RWPE2 (cell line): ENCODE data around the gene PM20D2.

Experiments used
- ATAC-seq: fragments of 200-7000 bp; cut with Tn5 transposase; 3 replicates; pipeline ENCODE4 v1.9.1; 2021; ENCODE audit warnings: low read depth
- DNase-seq: peaks from one replicate; pipeline ENCODE4 v3.0.0-alpha.2; 2020; ENCODE audit warnings: low spot score
- H3K27ac ChIP-seq: fragments of 450-650 bp; 2 replicates; pipeline ENCODE4 v1.5.1; 2017; ENCODE audit warnings: mild to moderate bottlenecking; ENCODE audit not compliant: poor library complexity, severe bottlenecking
- H3K27me3 ChIP-seq: fragments of 250-450 bp; sonication (Bioruptor Pico); 2 replicates; pipeline ENCODE4 v1.5.1; 2021; ENCODE audit warnings: mild to moderate bottlenecking, moderate library complexity; ENCODE audit not compliant: insufficient read depth, poor library complexity, severe bottlenecking
- H3K36me3 ChIP-seq: fragments of 250-450 bp; sonication (Bioruptor Pico); 2 replicates; pipeline ENCODE4 v1.5.1; 2020; ENCODE audit warnings: low read depth, mild to moderate bottlenecking, moderate library complexity
- H3K4me1 ChIP-seq: fragments of 250-450 bp; sonication (Bioruptor Pico); 2 replicates; pipeline ENCODE4 v1.5.1; 2021; ENCODE audit warnings: mild to moderate bottlenecking, moderate library complexity; ENCODE audit not compliant: insufficient read depth, poor library complexity, severe bottlenecking
- H3K4me3 ChIP-seq: fragments of 250-450 bp; sonication (Bioruptor Pico); 2 replicates; pipeline ENCODE4 v1.5.1; 2021; ENCODE audit warnings: mild to moderate bottlenecking, moderate library complexity; ENCODE audit not compliant: severe bottlenecking
- H3K9me3 ChIP-seq: fragments of 250-450 bp; sonication (Bioruptor Pico); 2 replicates; pipeline ENCODE4 v1.5.1; 2021; ENCODE audit warnings: mild to moderate bottlenecking, moderate library complexity; ENCODE audit not compliant: severe bottlenecking
- CTCF ChIP-seq: fragments of 450-650 bp; IDR thresholded peaks from one replicate; pipeline ENCODE4 v1.5.1; 2017; ENCODE audit warnings: mild to moderate bottlenecking, moderate library complexity; ENCODE audit not compliant: poor library complexity, severe bottlenecking

PM20D2 gene

GRCh38 chr6:89162047-89162371 is 16.2 kb downstream of the PM20D2 start:
- DNase-seq (no peak), ATAC-seq (no peak)
- H3K36me3 ChIP-seq = peaks cover 81% of the 10 kb centered on the region
- no peak overlapping the region for H3K27ac ChIP-seq
- H3K9me3 ChIP-seq = peaks cover 2% of the 10 kb centered on the region
- no peaks in the 10 kb centered on the region for H3K4me1 ChIP-seq
- no peak for TF ChIP-seq CTCF
- no peaks in the 10 kb centered on the region for H3K27me3 ChIP-seq
- no peak overlapping the region for H3K4me3 ChIP-seq

GRCh38 chr6:89172131-89172530 is 26.3 kb downstream of the PM20D2 start:
- no peak for ATAC-seq

GRCh38 chr6:89173634-89174033 is 27.8 kb downstream of the PM20D2 start:
- H3K4me3 ChIP-seq = no peak overlapping the region
- H3K27me3 ChIP-seq = no peaks in the 10 kb centered on the region

More at GRCh38 chr6:89172131-89172530, 26.3 kb downstream of the PM20D2 start:
- H3K4me3 ChIP-seq = no peak overlapping the region
- no peaks in the 10 kb centered on the region for H3K36me3 ChIP-seq
- H3K9me3 ChIP-seq = no peaks in the 10 kb centered on the region
- DNase-seq = no peak
- H3K27ac ChIP-seq = no peak overlapping the region
- H3K4me1 ChIP-seq = no peaks in the 10 kb centered on the region
- no peaks in the 10 kb centered on the region for H3K27me3 ChIP-seq
- no peak for TF ChIP-seq CTCF

GRCh38 chr6:89180112-89180511 is 34.3 kb downstream of the PM20D2 start:
- H3K27me3 ChIP-seq = no peaks in the 10 kb centered on the region

More at GRCh38 chr6:89173634-89174033, 27.8 kb downstream of the PM20D2 start:
- no peak for DNase-seq
- ATAC-seq = no peak
- Histone ChIP-seq H3K27ac (no peak overlapping the region), H3K4me1 (no peaks in the 10 kb centered on the region), H3K9me3 (no peaks in the 10 kb centered on the region), H3K36me3 (no peaks in the 10 kb centered on the region)
- TF ChIP-seq CTCF = no peak

More at GRCh38 chr6:89180112-89180511, 34.3 kb downstream of the PM20D2 start:
- Histone ChIP-seq H3K4me3 (no peak overlapping the region), H3K36me3 (no peaks in the 10 kb centered on the region), H3K27ac (no peak overlapping the region), H3K4me1 (no peaks in the 10 kb centered on the region), H3K9me3 (no peaks in the 10 kb centered on the region)
- ATAC-seq (no peak), DNase-seq (no peak)
- no peak for TF ChIP-seq CTCF
